SK-N-SH treated with all-trans-retinoic acid at 6 μM for 48 hours (cell line): Measurements from ENCODE around the gene AKAP12.

ENCODE experiments used
- ATAC-seq: fragments of 200-7000 bp; cut with Tn5 transposase; 3 replicates; pipeline ENCODE4 v1.9.1; 2020; ENCODE audit warnings: mild to moderate bottlenecking, moderate library complexity
- BACH2 ChIP-seq: fragments of 250-450 bp; sonication (Bioruptor Pico); IDR thresholded peaks from 2 replicates; pipeline ENCODE4 v1.9.0; 2021; ENCODE audit warnings: mild to moderate bottlenecking, borderline replicate concordance
- CREB5 ChIP-seq: fragments of 250-450 bp; sonication (Bioruptor Pico); IDR thresholded peaks from 2 replicates; pipeline ENCODE4 v1.5.1; 2020; ENCODE audit warnings: low read depth, mild to moderate bottlenecking, moderate library complexity
- CSDC2 ChIP-seq: fragments of 250-450 bp; sonication (Bioruptor Pico); IDR thresholded peaks from 2 replicates; pipeline ENCODE4 v1.5.0; 2020; ENCODE audit warnings: mild to moderate bottlenecking, moderate library complexity
- CSRNP3 ChIP-seq: fragments of 250-450 bp; sonication (Bioruptor Pico); IDR thresholded peaks from 2 replicates; pipeline ENCODE4 v1.5.1; 2021; ENCODE audit warnings: mild to moderate bottlenecking, moderate library complexity
- ESRRG ChIP-seq: fragments of 250-450 bp; sonication (Bioruptor Pico); IDR thresholded peaks from 2 replicates; pipeline ENCODE4 v1.6.1; 2021; ENCODE audit warnings: mild to moderate bottlenecking
- GLIS3 ChIP-seq: fragments of 250-450 bp; sonication (Bioruptor Pico); IDR thresholded peaks from 2 replicates; pipeline ENCODE4 v1.5.0; 2020; ENCODE audit warnings: mild to moderate bottlenecking, moderate library complexity
- ISL1 ChIP-seq: fragments of 250-450 bp; sonication (Bioruptor Pico); IDR thresholded peaks from 2 replicates; pipeline ENCODE4 v2.1.2; 2022; ENCODE audit warnings: mild to moderate bottlenecking, moderate library complexity
- OSR1 ChIP-seq: fragments of 250-450 bp; sonication (Bioruptor Pico); IDR thresholded peaks from 2 replicates; pipeline ENCODE4 v1.8.0; 2022; ENCODE audit warnings: moderate library complexity, mild to moderate bottlenecking, inconsistent platforms
- PATZ1 ChIP-seq: fragments of 250-450 bp; sonication (Bioruptor Pico); IDR thresholded peaks from 2 replicates; pipeline ENCODE4 v1.8.0; 2020; ENCODE audit warnings: mild to moderate bottlenecking, moderate library complexity, borderline replicate concordance
- POU6F1 ChIP-seq: fragments of 250-450 bp; sonication (Bioruptor Pico); IDR thresholded peaks from 2 replicates; pipeline ENCODE4 v1.8.0; 2021; ENCODE audit warnings: low read depth, mild to moderate bottlenecking, moderate library complexity, borderline replicate concordance
- PPARA ChIP-seq: fragments of 250-450 bp; sonication (Bioruptor Pico); IDR thresholded peaks from 2 replicates; pipeline ENCODE4 v1.5.0; 2020; ENCODE audit warnings: mild to moderate bottlenecking, borderline replicate concordance
- RARB ChIP-seq: fragments of 250-450 bp; sonication (Bioruptor Pico); IDR thresholded peaks from 2 replicates; pipeline ENCODE4 v1.8.0; 2021; ENCODE audit warnings: mild to moderate bottlenecking, moderate library complexity
- SNAI2 ChIP-seq: fragments of 250-450 bp; sonication (Bioruptor Pico); IDR thresholded peaks from 2 replicates; pipeline ENCODE4 v1.5.0; 2020; ENCODE audit warnings: mild to moderate bottlenecking, moderate library complexity
- TCF4 ChIP-seq: fragments of 250-450 bp; sonication (Bioruptor Pico); IDR thresholded peaks from 2 replicates; pipeline ENCODE4 v1.8.0; 2021; ENCODE audit warnings: mild to moderate bottlenecking, moderate library complexity, borderline replicate concordance
- TOX ChIP-seq: fragments of 250-450 bp; sonication (Bioruptor Pico); IDR thresholded peaks from 2 replicates; pipeline ENCODE4 v1.8.0; 2021; ENCODE audit warnings: mild to moderate bottlenecking, moderate library complexity, borderline replicate concordance
- TSHZ2 ChIP-seq: fragments of 250-450 bp; sonication (Bioruptor Pico); IDR thresholded peaks from 2 replicates; pipeline ENCODE4 v1.5.0; 2020; ENCODE audit warnings: mild to moderate bottlenecking, moderate library complexity
- ZC3H10 ChIP-seq: fragments of 250-450 bp; sonication (Bioruptor Pico); IDR thresholded peaks from 2 replicates; pipeline ENCODE4 v1.5.1; 2021; ENCODE audit warnings: mild to moderate bottlenecking, moderate library complexity
- ZFP3 ChIP-seq: fragments of 250-450 bp; sonication (Bioruptor Pico); IDR thresholded peaks from 2 replicates; pipeline ENCODE4 v1.5.0; 2020; ENCODE audit warnings: mild to moderate bottlenecking, moderate library complexity
- ZFP30 ChIP-seq: fragments of 450-650 bp; formaldehyde crosslinking; IDR thresholded peaks from 2 replicates; pipeline ENCODE4 v1.5.0; 2022; ENCODE audit warnings: mild to moderate bottlenecking, moderate library complexity
- ZNF565 ChIP-seq: fragments of 450-650 bp; formaldehyde crosslinking; conservative IDR thresholded peaks from 2 replicates; pipeline ENCODE4 v1.5.0; 2020; ENCODE audit warnings: low read depth, mild to moderate bottlenecking, moderate library complexity
- ZNF70 ChIP-seq: fragments of 450-650 bp; formaldehyde crosslinking; IDR thresholded peaks from 2 replicates; pipeline ENCODE4 v1.5.0; 2020; ENCODE audit warnings: mild to moderate bottlenecking, moderate library complexity

Gene AKAP12

GRCh38 chr6:151239603-151240035 lies at the start of gene AKAP12:
TSS of gene AKAP12 (plus strand) at chr6:151239967. CDS start at chr6:151240563, 596 bp downstream.
- no peak for ATAC-seq
- TF ChIP-seq TCF4 (CRISPR knock-in tag): no peak
- no peak for TF ChIP-seq ZFP30
- no peak for TF ChIP-seq ZC3H10
- TF ChIP-seq ZNF70: no peak
- no peak for TF ChIP-seq ESRRG (CRISPR knock-in tag)
- TF ChIP-seq SNAI2 (CRISPR knock-in tag): no peak
- no peak for TF ChIP-seq ZNF565 (CRISPR knock-in tag)
- TF ChIP-seq CSDC2 (CRISPR knock-in tag): no peak
- no peak for TF ChIP-seq CSRNP3 (CRISPR knock-in tag)

- TF ChIP-seq ZNF565 (CRISPR knock-in tag) (no peak), TSHZ2 (CRISPR knock-in tag) (no peak), CREB5 (CRISPR knock-in tag) (no peak), CSRNP3 (CRISPR knock-in tag) (no peak), PPARA (CRISPR knock-in tag) (no peak), ZNF70 (no peak), CSDC2 (CRISPR knock-in tag) (no peak), TOX (CRISPR knock-in tag) (no peak), BACH2 (CRISPR knock-in tag) (no peak), ZFP30 (no peak), GLIS3 (no peak), RARB (no peak), ZFP3 (CRISPR knock-in tag) (no peak)
- ATAC-seq: no peak
These were observed 48.2 kb upstream of the AKAP12 start for GRCh38 chr6:151191527-151191926.

- no peak for ATAC-seq
- no peak for TF ChIP-seq RARB
- TF ChIP-seq PPARA (CRISPR knock-in tag): no peak
- TF ChIP-seq CSDC2 (CRISPR knock-in tag): no peak
- no peak for TF ChIP-seq PATZ1 (CRISPR knock-in tag)
- no peak for TF ChIP-seq ISL1 (CRISPR knock-in tag)
- no peak for TF ChIP-seq TOX (CRISPR knock-in tag)
- TF ChIP-seq ZFP30: no peak
- TF ChIP-seq POU6F1 (CRISPR knock-in tag): no peak
- TF ChIP-seq ZNF70: no peak
- no peak for TF ChIP-seq TSHZ2 (CRISPR knock-in tag)
- no peak for TF ChIP-seq GLIS3
- TF ChIP-seq OSR1: no peak
- TF ChIP-seq ZC3H10: no peak
- TF ChIP-seq SNAI2 (CRISPR knock-in tag): no peak
These were observed 43.2 kb upstream of the AKAP12 start for GRCh38 chr6:151196555-151196954.
